Measurements from ENCODE around the gene BCL2L14.

DNA sequence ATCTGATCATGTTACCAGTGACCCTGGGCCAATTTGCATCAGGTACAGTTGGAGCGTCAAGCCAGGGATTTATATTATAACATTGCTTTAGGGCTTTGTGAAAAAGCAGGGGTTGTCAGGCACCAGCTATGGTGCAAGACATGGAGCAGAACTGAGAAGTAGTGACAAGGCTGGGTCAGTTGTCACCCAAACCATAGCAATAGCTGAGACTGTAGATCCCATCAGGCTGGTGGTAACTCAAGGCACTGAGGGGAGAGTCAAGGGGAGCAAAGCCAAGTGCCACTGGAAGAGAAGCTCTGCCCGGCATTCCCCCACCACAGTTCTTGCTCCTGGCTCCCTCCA lies 16.9 kb downstream of the BCL2L14 start:
- TF ChIP-seq POLR2A (IDR thresholded peaks at IDR 0.05) (no peak), CTCF (IDR thresholded peaks at IDR 0.05 in 8 of 11, conservative IDR thresholded peaks at IDR 0.05 in 3 of 11) (no peak), POLR2AphosphoS5 (IDR thresholded peaks at IDR 0.05) (no peak)

Measured in spleen (tissue), 7 donors.